Upper lobe of left lung (tissue), 6 donors: ENCODE measurements around the gene ZBTB17. TPM values are rescaled to one million over a fixed set of nuclear protein-coding genes. Genes with fewer than 3 reads are reported as not detected.
"Not testable (repeated sequence)": the region's sequence is repeated elsewhere in the genome, so short reads cannot be mapped to it uniquely, and the experiment has no call there.

Source experiments
- ATAC-seq, 2 donors: fragments of 200-7000 bp; cut with Tn5 transposase; one replicate each; pipeline ENCODE4 v1.9.1; 2022; ENCODE audit warnings: mild to moderate bottlenecking in 2 of 2, moderate library complexity in 2 of 2; ENCODE audit not compliant: low FRiP score in 2 of 2
- DNase-seq, 2 donors: peaks; one replicate each; pipeline ENCODE4 v3.0.0-alpha.2; 2019 to 2020
- H3K27ac ChIP-seq, 4 donors: fragments of 200-600 bp; sonication (generic); one replicate each; pipeline ENCODE4 v1.5.1; 2016 to 2019
- H3K27me3 ChIP-seq, 4 donors: fragments of 200-600 bp; sonication (generic); one replicate each; pipeline ENCODE4 v1.5.1; 2017 to 2019
- H3K36me3 ChIP-seq, 4 donors: fragments of 200-600 bp; sonication (generic); one replicate each; pipeline ENCODE4 v1.5.1; 2016 to 2019
- H3K4me1 ChIP-seq, 4 donors: fragments of 200-600 bp; sonication (generic); one replicate each; pipeline ENCODE4 v1.5.1; 2018 to 2019
- H3K4me3 ChIP-seq, 4 donors: fragments of 200-600 bp; sonication (generic); one replicate each; pipeline ENCODE4 v1.5.1; 2017 to 2019; ENCODE audit warnings: mild to moderate bottlenecking in 2 of 4, moderate library complexity in 1 of 4
- H3K9me3 ChIP-seq, 4 donors: fragments of 200-600 bp; sonication (generic); one replicate each; pipeline ENCODE4 v1.5.1; 2018 to 2019
- CTCF ChIP-seq, 6 experiments: fragments of 450-650 bp in 4 of 6; fragments of 200-600 bp in 2 of 6; sonication (generic) in 2 of 6; IDR thresholded peaks; one replicate each; pipeline ENCODE4 v1.5.1; 2016 to 2019; ENCODE audit warnings: antibody characterized with exemption in 6 of 6
- EP300 ChIP-seq, 4 donors: sonication (generic); formaldehyde crosslinking; IDR thresholded peaks; one replicate each; pipeline ENCODE4 v1.5.1; 2017; ENCODE audit warnings: antibody characterized with exemption in 4 of 4, control low read depth in 2 of 4
- POLR2A ChIP-seq, 4 donors: fragments of 450-650 bp; IDR thresholded peaks; one replicate each; pipeline ENCODE4 v1.5.1; 2016 to 2017; ENCODE audit warnings: antibody characterized with exemption in 4 of 4, mild to moderate bottlenecking in 2 of 4
- POLR2AphosphoS5 ChIP-seq, 2 donors: sonication (generic); formaldehyde crosslinking; IDR thresholded peaks; one replicate each; pipeline ENCODE4 v1.5.1; 2017; ENCODE audit warnings: antibody characterized with exemption in 2 of 2
- WGBS, 2 donors: methylation state at CpG; one replicate each; pipeline ENCODE4 v1.1.5; 2017 to 2018; 5-methylcytosine and 5-hydroxymethylcytosine counted together
- total RNA-seq, 6 donors: library from RNA; depleted of rRNA in 4 of 6; stranded (reverse); fragments of >200 nt in 4 of 6; gene quantifications; one replicate each; pipeline versions ENCODE4 v1.1.0 to v1.2.1, GENCODE V29; 2016 to 2021
- donor health status: DM: no; HTN: no; CAD: no; lungs with moderate emphysema.
- donor health status: DM: no; HTN: yes; CAD: no; lungs with severe emphysema.

The ZBTB17 gene
- total RNA-seq, 6 donors from 2014 or later: 34.1 to 94.2 (median 42.9) TPM

GRCh38 chr1:15981679-15982078 is 5.8 kb upstream of the ZBTB17 start:
- Histone ChIP-seq H3K27ac (no peak overlapping the region), H3K9me3 (no peaks in the 10 kb centered on the region), H3K36me3 (no peaks in the 10 kb centered on the region), H3K4me1 (peaks cover 0 to under 1% (median under 1%) of the 10 kb centered on the region in 4 donors), H3K27me3 (no peaks in the 10 kb centered on the region), H3K4me3 (no peak overlapping the region)
- no peak for ATAC-seq
- WGBS, 2 donors: 91 to 92% methylated on average over 3 of the region's 3 CpGs
- DNase-seq: no peak
- TF ChIP-seq EP300 (IDR thresholded peaks at IDR 0.05) (no peak), CTCF (IDR thresholded peaks at IDR 0.05) (no peak), POLR2AphosphoS5 (IDR thresholded peaks at IDR 0.05) (no peak), POLR2A (IDR thresholded peaks at IDR 0.05) (no peak)

DNA sequence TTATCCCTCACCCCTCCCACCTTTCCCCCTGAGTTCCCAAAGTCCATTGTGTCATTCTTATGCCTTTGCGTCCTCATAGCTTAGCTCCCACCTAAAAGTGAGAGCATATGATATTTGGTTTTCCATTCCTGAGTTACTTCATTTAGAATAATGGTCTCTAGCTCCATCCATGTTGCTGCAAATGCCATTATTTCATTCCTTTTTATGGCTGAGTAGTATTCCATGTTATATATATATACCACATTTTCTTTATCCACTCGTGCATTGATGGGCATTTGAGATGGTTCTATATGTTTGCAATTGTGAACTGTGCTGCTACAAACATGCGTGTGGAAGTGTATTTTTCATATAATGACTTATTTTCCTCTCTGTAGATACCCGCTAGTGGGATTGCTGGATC is 2.0 kb upstream of the ZBTB17 start:
- not testable (repeated sequence) for H3K27me3 ChIP-seq, H3K9me3 ChIP-seq, DNase-seq, H3K27ac ChIP-seq, ATAC-seq, H3K36me3 ChIP-seq, H3K4me3 ChIP-seq
- 93 to 98% methylated on average over 4 of the region's 4 CpGs for WGBS, 2 donors
- H3K4me1 ChIP-seq: peaks cover 16 to 20% (median 19%) of the 10 kb centered on the region in 4 donors

DNA sequence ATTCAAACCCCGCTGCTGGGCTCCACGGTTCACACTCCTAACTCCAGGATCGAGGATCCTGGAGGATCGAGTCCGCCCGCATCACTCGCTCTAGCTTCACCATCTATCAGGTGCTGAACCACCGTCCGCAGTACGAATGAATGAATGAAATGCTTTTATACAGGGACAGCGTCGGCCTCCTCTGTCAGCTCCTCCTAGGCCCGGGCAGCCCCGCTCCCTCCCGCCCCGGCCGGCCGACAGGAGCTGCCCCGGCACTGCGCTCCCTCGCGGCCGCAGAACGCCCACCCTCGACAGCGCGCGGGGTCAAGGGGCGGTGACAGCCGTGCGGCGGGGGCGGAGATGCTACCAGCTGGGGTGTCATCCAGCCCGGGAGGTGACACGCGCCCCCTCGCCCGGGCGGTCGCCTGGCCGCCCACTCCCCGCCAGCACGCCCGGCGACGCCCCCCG is 520 bp downstream of the ZBTB17 start:
- H3K9me3 ChIP-seq: no peaks in the 10 kb centered on the region
- WGBS, 2 donors: 0 to 2% methylated on average over 10 to 28 of the region's 47 CpGs
- H3K4me1 ChIP-seq: peaks cover 18 to 27% (median 22%) of the 10 kb centered on the region in 4 donors
- no peaks in the 10 kb centered on the region for H3K27me3 ChIP-seq
- TF ChIP-seq EP300 (IDR thresholded peaks at IDR 0.05) (no peak), CTCF (IDR thresholded peaks at IDR 0.05) (peak in 2 of 6 experiments; percentile 11 to 24)
- peak overlapping the region; percentile 86 to 95 (median 90) for H3K27ac ChIP-seq
- H3K4me3 ChIP-seq: peak overlapping the region; percentile 92 to 100 (median 95)
- peak; percentile 52 to 93 for DNase-seq
- peak in 1 of 2 donors; percentile 91 for ATAC-seq
- H3K36me3 ChIP-seq: peaks cover 10 to 18% (median 13%) of the 10 kb centered on the region in 4 donors

GRCh38 chr1:15974855-15975254 is 1.0 kb downstream of the ZBTB17 start:
- no peaks in the 10 kb centered on the region for H3K9me3 ChIP-seq
- WGBS, 2 donors: 38 to 45% methylated on average over 9 of the region's 9 CpGs
- DNase-seq: no peak
- ATAC-seq: no peak
- peak overlapping the region in 3 of 4 donors; percentile 92 to 100 (median 98) for H3K4me3 ChIP-seq
- H3K36me3 ChIP-seq: peaks cover 10 to 22% (median 13%) of the 10 kb centered on the region in 4 donors
- H3K27ac ChIP-seq: peak overlapping the region; percentile 86 to 95 (median 90)
- TF ChIP-seq POLR2AphosphoS5 (IDR thresholded peaks at IDR 0.05): no peak
- TF ChIP-seq EP300 (IDR thresholded peaks at IDR 0.05): no peak
- no peak for TF ChIP-seq POLR2A (IDR thresholded peaks at IDR 0.05)
- TF ChIP-seq CTCF (IDR thresholded peaks at IDR 0.05): no peak
- no peaks in the 10 kb centered on the region for H3K27me3 ChIP-seq
- peaks cover 18 to 27% (median 22%) of the 10 kb centered on the region in 4 donors for H3K4me1 ChIP-seq

DNA sequence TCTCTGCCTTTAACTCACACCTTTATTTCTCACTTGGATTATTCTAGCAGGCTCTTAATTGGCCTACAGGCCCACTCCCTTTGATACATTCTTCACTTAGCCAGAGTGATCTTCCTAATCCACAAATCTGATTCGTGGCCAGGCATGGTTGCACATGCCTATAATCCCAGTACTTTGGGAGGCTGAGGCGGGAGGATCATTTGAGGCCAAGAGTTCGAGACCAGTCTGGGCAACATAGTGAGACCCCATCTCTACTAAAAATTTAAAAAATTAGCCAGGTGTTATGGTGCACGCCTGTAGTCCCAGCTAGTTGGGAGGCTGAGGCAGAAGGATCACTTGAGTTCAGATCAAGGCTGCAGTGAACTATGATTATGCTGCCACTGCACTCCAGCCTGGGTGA is 2.1 kb downstream of the ZBTB17 start:
- ATAC-seq (no peak), DNase-seq (no peak)
- Histone ChIP-seq H3K9me3 (no peaks in the 10 kb centered on the region), H3K36me3 (peaks cover 10 to 32% (median 18%) of the 10 kb centered on the region in 4 donors), H3K4me1 (peaks cover 18 to 27% (median 22%) of the 10 kb centered on the region in 4 donors), H3K27ac (no peak overlapping the region), H3K27me3 (no peaks in the 10 kb centered on the region), H3K4me3 (no peak overlapping the region)
- WGBS, 2 donors: 95 to 98% methylated on average over 4 of the region's 4 CpGs
- TF ChIP-seq POLR2A (IDR thresholded peaks at IDR 0.05) (no peak), EP300 (IDR thresholded peaks at IDR 0.05) (no peak), POLR2AphosphoS5 (IDR thresholded peaks at IDR 0.05) (no peak), CTCF (IDR thresholded peaks at IDR 0.05) (no peak)
